Esophagus squamous epithelium (tissue), 5 donors: ENCODE data around the gene IKZF4. TPM values are rescaled to one million over a fixed set of nuclear protein-coding genes. Genes with fewer than 3 reads are reported as not detected.

ENCODE experiments used
- DNase-seq: peaks from one replicate; lab custom pipeline; 2025; lab: John Stamatoyannopoulos, UW
- H3K27ac ChIP-seq, 4 donors: fragments of 200-600 bp; sonication (generic); one replicate each; pipeline ENCODE4 v1.5.1; 2016 to 2019; ENCODE audit warnings: mild to moderate bottlenecking in 1 of 4
- H3K27me3 ChIP-seq, 4 donors: fragments of 200-600 bp; sonication (generic); 1 replicate in 3 of 4; 2 replicates in 1 of 4; pipeline versions ENCODE4 v1.5.1 to v1.6.0; 2017 to 2021; ENCODE audit warnings: antibody characterized with exemption in 1 of 4
- H3K36me3 ChIP-seq, 3 donors: fragments of 200-600 bp; sonication (generic); one replicate each; pipeline ENCODE4 v1.5.1; 2016 to 2019
- H3K4me1 ChIP-seq, 3 donors: fragments of 200-600 bp; sonication (generic); one replicate each; pipeline ENCODE4 v1.5.1; 2017 to 2019
- H3K4me3 ChIP-seq, 4 donors: fragments of 200-600 bp; sonication (generic); 1 replicate in 3 of 4; 2 replicates in 1 of 4; pipeline ENCODE4 v1.5.1; 2016 to 2019; ENCODE audit warnings: mild to moderate bottlenecking in 2 of 4, moderate library complexity in 1 of 4
- H3K9me3 ChIP-seq, 3 donors: fragments of 200-600 bp; sonication (generic); one replicate each; pipeline ENCODE4 v1.5.1; 2016 to 2019
- CTCF ChIP-seq, 6 experiments: fragments of 450-650 bp in 4 of 6; fragments of 200-600 bp in 2 of 6; sonication (generic) in 2 of 6; IDR thresholded peaks; one replicate each; pipeline ENCODE4 v1.5.1; 2016 to 2019; ENCODE audit warnings: antibody characterized with exemption in 6 of 6, mild to moderate bottlenecking in 4 of 6, moderate library complexity in 4 of 6
- POLR2A ChIP-seq, 4 donors: fragments of 450-650 bp; IDR thresholded peaks; one replicate each; pipeline ENCODE4 v1.6.1; 2017; ENCODE audit warnings: antibody characterized with exemption in 4 of 4, mild to moderate bottlenecking in 4 of 4, moderate library complexity in 3 of 4
- WGBS, 2 donors: methylation state at CpG; one replicate each; pipeline ENCODE4 v1.1.5; 2018; 5-methylcytosine and 5-hydroxymethylcytosine counted together
- intact Hi-C: fragments of 100-400 bp; cut with DNase I; formaldehyde crosslinking; loops from one replicate; pipeline ENCODE4 v1.15.0; 2022
- total RNA-seq, 4 donors: library from RNA; depleted of rRNA; stranded (reverse); fragments of >200 nt; gene quantifications; one replicate each; pipeline ENCODE4 v1.1.0, GENCODE V29; 2016
- donor health status: DM: yes; HTN: yes; CAD: no.

Gene IKZF4
- total RNA-seq, 4 donors from 2014 or later, result 1.2 to 2.0 (median 1.9) TPM

GRCh38 chr12:55991110-55991509 is 29.7 kb upstream of the IKZF4 start:
- Histone ChIP-seq H3K27ac (no peak overlapping the region), H3K27me3 (no peaks in the 10 kb centered on the region), H3K9me3 (no peaks in the 10 kb centered on the region), H3K4me1 (peaks cover 0 to 3% (median 0%) of the 10 kb centered on the region in 3 donors), H3K4me3 (no peak overlapping the region), H3K36me3 (peaks cover 39 to 94% (median 47%) of the 10 kb centered on the region in 3 donors)
- no peak for TF ChIP-seq CTCF (IDR thresholded peaks at IDR 0.05)
- TF ChIP-seq POLR2A (IDR thresholded peaks at IDR 0.05), result no peak
- DNase-seq, result no peak
- intact Hi-C loops, result loop anchor here (5.0 kb wide), 1 partner anchor 46 kb away; no protein-coding TSS in a partner anchor
- WGBS, 2 donors, result 78 to 88% methylated on average over 3 of the region's 3 CpGs

GRCh38 chr12:55993230-55993853 is 27.5 kb upstream of the IKZF4 start:
- H3K9me3 ChIP-seq, result no peaks in the 10 kb centered on the region
- H3K27ac ChIP-seq, result no peak overlapping the region
- peaks cover 39 to 72% (median 47%) of the 10 kb centered on the region in 3 donors for H3K36me3 ChIP-seq
- peaks cover 11 to 19% (median 13%) of the 10 kb centered on the region in 3 donors for H3K4me1 ChIP-seq
- TF ChIP-seq CTCF (IDR thresholded peaks at IDR 0.05) (no peak), POLR2A (IDR thresholded peaks at IDR 0.05) (no peak)
- no peak overlapping the region for H3K4me3 ChIP-seq
- no peaks in the 10 kb centered on the region for H3K27me3 ChIP-seq
- no peak for DNase-seq
- WGBS, 2 donors, result 87 to 88% methylated on average over 4 of the region's 4 CpGs
- intact Hi-C loops, result loop anchor here (5.0 kb wide), 1 partner anchor 44 kb away; no protein-coding TSS in a partner anchor

GRCh38 chr12:55995366-55995765 is 25.5 kb upstream of the IKZF4 start:
- WGBS, 2 donors, result 69 to 76% methylated on average over 4 to 8 of the region's 8 CpGs
- no peak overlapping the region for H3K27ac ChIP-seq
- TF ChIP-seq POLR2A (IDR thresholded peaks at IDR 0.05) (no peak), CTCF (IDR thresholded peaks at IDR 0.05) (no peak)
- peaks cover 11 to 22% (median 14%) of the 10 kb centered on the region in 3 donors for H3K4me1 ChIP-seq
- no peak overlapping the region for H3K4me3 ChIP-seq
- no peak for DNase-seq
- no peaks in the 10 kb centered on the region for H3K9me3 ChIP-seq
- no peaks in the 10 kb centered on the region for H3K27me3 ChIP-seq
- H3K36me3 ChIP-seq, result peaks cover 31 to 70% (median 33%) of the 10 kb centered on the region in 3 donors
- intact Hi-C loops, result no loop called here

GRCh38 chr12:55996201-55996714 is 24.6 kb upstream of the IKZF4 start:
- Histone ChIP-seq H3K9me3 (no peaks in the 10 kb centered on the region), H3K36me3 (peaks cover 22 to 66% (median 24%) of the 10 kb centered on the region in 3 donors), H3K27ac (peak overlapping the region; percentile 75 to 92 (median 89)), H3K4me1 (peaks cover 11 to 22% (median 14%) of the 10 kb centered on the region in 3 donors), H3K27me3 (no peaks in the 10 kb centered on the region), H3K4me3 (peak overlapping the region; percentile 52 to 85 (median 54))
- 5 to 20% methylated on average over 11 to 14 of the region's 14 CpGs for WGBS, 2 donors
- no peak for DNase-seq
- TF ChIP-seq POLR2A (IDR thresholded peaks at IDR 0.05) (no peak), CTCF (IDR thresholded peaks at IDR 0.05) (peak; percentile 81 to 92 (median 86))
- intact Hi-C loops, result no loop called here
